ENCODE results near the gene ATP11A. TPM values are rescaled to one million over a fixed set of nuclear protein-coding genes. Genes with fewer than 3 reads are reported as not detected.
"Not testable (repeated sequence)": the region's sequence is repeated elsewhere in the genome, so short reads cannot be mapped to it uniquely, and the experiment has no call there.

The ATP11A gene
- total RNA-seq, 1 donor from 2014 or later: 281 TPM

- intact Hi-C loops (cut with DNase I): no loop called here
- H3K27me3 ChIP-seq (ENCODE audit: low read depth): no peaks in the 10 kb centered on the region
- H3K27ac ChIP-seq: no peak overlapping the region
- DNase-seq (no peak), ATAC-seq (no peak)
- no peak overlapping the region for H3K4me3 ChIP-seq
- no peaks in the 10 kb centered on the region for H3K4me1 ChIP-seq
- H3K9me3 ChIP-seq: no peaks in the 10 kb centered on the region
- peaks cover 85% of the 10 kb centered on the region for H3K36me3 ChIP-seq
- TF ChIP-seq CTCF (IDR thresholded peaks at IDR 0.05): no peak
These were observed 149.7 kb downstream of the ATP11A start for GRCh38 chr13:112839356-112840105.

GRCh38 chr13:112840472-112841302, 150.8 kb downstream of the ATP11A start:
- peaks cover 79% of the 10 kb centered on the region for H3K36me3 ChIP-seq
- no peaks in the 10 kb centered on the region for H3K4me1 ChIP-seq
- TF ChIP-seq CTCF (IDR thresholded peaks at IDR 0.05): no peak
- H3K27ac ChIP-seq: no peak overlapping the region
- no peaks in the 10 kb centered on the region for H3K9me3 ChIP-seq
- no peak for DNase-seq
- intact Hi-C loops (cut with DNase I): no loop called here
- H3K4me3 ChIP-seq: no peak overlapping the region
- H3K27me3 ChIP-seq (ENCODE audit: low read depth): no peaks in the 10 kb centered on the region
- no peak for ATAC-seq

GRCh38 chr13:112841303-112842015, 151.6 kb downstream of the ATP11A start:
- ATAC-seq, DNase-seq: not testable (repeated sequence)

GRCh38 chr13:112842343-112842856, 152.6 kb downstream of the ATP11A start:
- Histone ChIP-seq H3K27ac (peak overlapping the region; percentile 31), H3K36me3 (peaks cover 71% of the 10 kb centered on the region), H3K4me1 (no peaks in the 10 kb centered on the region), H3K27me3 (ENCODE audit: low read depth) (no peaks in the 10 kb centered on the region), H3K9me3 (no peaks in the 10 kb centered on the region), H3K4me3 (no peak overlapping the region)
- DNase-seq: no peak
- TF ChIP-seq CTCF (IDR thresholded peaks at IDR 0.05): no peak
- intact Hi-C loops (cut with DNase I): no loop called here
- peak in 1 of 2 donors; percentile 22 for ATAC-seq

More at GRCh38 chr13:112841303-112842015, 151.6 kb downstream of the ATP11A start:
- peaks cover 73% of the 10 kb centered on the region for H3K36me3 ChIP-seq
- H3K27me3 ChIP-seq (ENCODE audit: low read depth); H3K9me3 ChIP-seq; intact Hi-C loops (cut with DNase I); H3K4me3 ChIP-seq; H3K4me1 ChIP-seq: not testable (repeated sequence)
- peak overlapping the region; percentile 31 for H3K27ac ChIP-seq

- ATAC-seq (peak; percentile 22 to 46), DNase-seq (no peak)
- no peaks in the 10 kb centered on the region for H3K9me3 ChIP-seq
- H3K36me3 ChIP-seq: peaks cover 71% of the 10 kb centered on the region
- H3K27ac ChIP-seq: peak overlapping the region; percentile 31
- TF ChIP-seq CTCF (IDR thresholded peaks at IDR 0.05): no peak
- H3K4me3 ChIP-seq: no peak overlapping the region
- intact Hi-C loops (cut with DNase I): no loop called here
- no peaks in the 10 kb centered on the region for H3K4me1 ChIP-seq
- no peaks in the 10 kb centered on the region for H3K27me3 ChIP-seq (ENCODE audit: low read depth)
These were observed 153.1 kb downstream of the ATP11A start for GRCh38 chr13:112842931-112843391.

Measured in lower lobe of right lung (tissue), 2 donors.